ENCODE data around the gene CCDC27. TPM values are rescaled to one million over a fixed set of nuclear protein-coding genes. Genes with fewer than 3 reads are reported as not detected.
A peak's percentile ranks its signal among the peaks of the same experiment; 100 is the strongest.

The CCDC27 gene
- polyA plus RNA-seq, 3 donors = not detected

GRCh38 chr1:3767328-3767925, 15.2 kb downstream of the CCDC27 start:
- no peak overlapping the region for H3K9ac ChIP-seq (ENCODE audit: insufficient read depth, low read length, poor library complexity, severe bottlenecking)
- no peaks in the 10 kb centered on the region for H4K20me1 ChIP-seq (ENCODE audit: insufficient read depth, low read length)
- H3K4me3 ChIP-seq (replicated peaks in 1 of 3; ENCODE audit: low read depth in 2 of 3, low read length in 3 of 3) = no peak overlapping the region
- no peak for TF ChIP-seq CTCF (IDR thresholded peaks at IDR 0.05)
- peaks cover 0 to 17% of the 10 kb centered on the region in 2 donors for H3K27me3 ChIP-seq (ENCODE audit: control insufficient read depth in 2 of 2, insufficient read depth in 2 of 2, low read length in 2 of 2)
- Mint-ChIP-seq H3K27ac (peak overlapping the region in 1 of 7 donors; percentile 20), H3K4me1 (peaks cover 4% of the 10 kb centered on the region), H3K4me3 (no peak overlapping the region), H3K36me3 (no peaks in the 10 kb centered on the region), H3K9me3 (peaks cover 0 to 3% (median 0%) of the 10 kb centered on the region in 7 donors), H3K27me3 (ENCODE audit: low read depth in 3 of 3) (peaks cover 17 to 26% (median 17%) of the 10 kb centered on the region in 3 donors)
- H3K4me1 ChIP-seq (ENCODE audit: control insufficient read depth in 1 of 2, insufficient read depth in 2 of 2, low read length in 2 of 2) = peaks cover 3 to 8% of the 10 kb centered on the region in 2 donors
- H3K79me2 ChIP-seq (ENCODE audit: insufficient read depth, low read length) = no peaks in the 10 kb centered on the region
- H2AFZ ChIP-seq (ENCODE audit: insufficient read depth, low read depth, low read length, poor library complexity, severe bottlenecking) = no peak overlapping the region
- DNase-seq = no peak
- H3K27ac ChIP-seq (ENCODE audit: low read depth in 1 of 2, low read length in 2 of 2) = no peak overlapping the region
- intact Hi-C loops (cut with micrococcal nuclease) = no loop called here
- no peak overlapping the region for H3K4me2 ChIP-seq (replicated peaks; ENCODE audit: extremely low read depth, low read length, poor library complexity, severe bottlenecking)
- WGBS (ENCODE audit: insufficient coverage) = 90% methylated on average over 13 of the region's 17 CpGs
- no peaks in the 10 kb centered on the region for H3K36me3 ChIP-seq (replicated peaks in 1 of 2; ENCODE audit: control insufficient read depth in 1 of 2, insufficient read depth in 2 of 2, low read length in 2 of 2)
- no peaks in the 10 kb centered on the region for H3K9me3 ChIP-seq (replicated peaks in 1 of 2; ENCODE audit: control insufficient read depth in 1 of 2, insufficient read depth in 1 of 2, low read length in 2 of 2)

- Histone ChIP-seq H3K27ac (ENCODE audit: low read depth in 1 of 2, low read length in 2 of 2) (no peak overlapping the region), H3K9ac (ENCODE audit: insufficient read depth, low read length, poor library complexity, severe bottlenecking) (no peak overlapping the region), H3K36me3 (replicated peaks in 1 of 2; ENCODE audit: control insufficient read depth in 1 of 2, insufficient read depth in 2 of 2, low read length in 2 of 2) (no peaks in the 10 kb centered on the region), H2AFZ (ENCODE audit: insufficient read depth, low read depth, low read length, poor library complexity, severe bottlenecking) (no peak overlapping the region), H3K4me1 (ENCODE audit: control insufficient read depth in 1 of 2, insufficient read depth in 2 of 2, low read length in 2 of 2) (peaks cover 8 to 19% of the 10 kb centered on the region in 2 donors), H4K20me1 (ENCODE audit: insufficient read depth, low read length) (no peaks in the 10 kb centered on the region), H3K27me3 (ENCODE audit: control insufficient read depth in 2 of 2, insufficient read depth in 2 of 2, low read length in 2 of 2) (peaks cover 0 to 27% of the 10 kb centered on the region in 2 donors), H3K79me2 (ENCODE audit: insufficient read depth, low read length) (no peaks in the 10 kb centered on the region), H3K4me2 (replicated peaks; ENCODE audit: extremely low read depth, low read length, poor library complexity, severe bottlenecking) (no peak overlapping the region), H3K4me3 (replicated peaks in 1 of 3; ENCODE audit: low read depth in 2 of 3, low read length in 3 of 3) (no peak overlapping the region), H3K9me3 (replicated peaks in 1 of 2; ENCODE audit: control insufficient read depth in 1 of 2, insufficient read depth in 1 of 2, low read length in 2 of 2) (no peaks in the 10 kb centered on the region)
- intact Hi-C loops (cut with micrococcal nuclease) = no loop called here
- no peaks in the 10 kb centered on the region for H3K36me3 Mint-ChIP-seq
- H3K4me3 Mint-ChIP-seq = no peak overlapping the region
- no peak overlapping the region for H3K27ac Mint-ChIP-seq
- no peak for TF ChIP-seq CTCF (IDR thresholded peaks at IDR 0.05)
- peaks cover 0 to 3% (median 0%) of the 10 kb centered on the region in 7 donors for H3K9me3 Mint-ChIP-seq
- H3K27me3 Mint-ChIP-seq (ENCODE audit: low read depth in 3 of 3) = peaks cover 17 to 38% (median 20%) of the 10 kb centered on the region in 3 donors
- peaks cover 9% of the 10 kb centered on the region for H3K4me1 Mint-ChIP-seq
- WGBS (ENCODE audit: insufficient coverage) = 62% methylated on average over 22 of the region's 22 CpGs
- no peak for DNase-seq
Measured at GRCh38 chr1:3768811-3769390, 16.7 kb downstream of the CCDC27 start.
